HG02571 (cell line): ENCODE measurements around the gene GNB1L.

Experiments
- ATAC-seq: cut with Tn5 transposase; IDR thresholded peaks from one replicate; pipeline ENCODE4 v1.9.1; 2021; ENCODE audit warnings: mild to moderate bottlenecking, moderate library complexity; ENCODE audit not compliant: unreplicated experiment

The GNB1L gene

DNA sequence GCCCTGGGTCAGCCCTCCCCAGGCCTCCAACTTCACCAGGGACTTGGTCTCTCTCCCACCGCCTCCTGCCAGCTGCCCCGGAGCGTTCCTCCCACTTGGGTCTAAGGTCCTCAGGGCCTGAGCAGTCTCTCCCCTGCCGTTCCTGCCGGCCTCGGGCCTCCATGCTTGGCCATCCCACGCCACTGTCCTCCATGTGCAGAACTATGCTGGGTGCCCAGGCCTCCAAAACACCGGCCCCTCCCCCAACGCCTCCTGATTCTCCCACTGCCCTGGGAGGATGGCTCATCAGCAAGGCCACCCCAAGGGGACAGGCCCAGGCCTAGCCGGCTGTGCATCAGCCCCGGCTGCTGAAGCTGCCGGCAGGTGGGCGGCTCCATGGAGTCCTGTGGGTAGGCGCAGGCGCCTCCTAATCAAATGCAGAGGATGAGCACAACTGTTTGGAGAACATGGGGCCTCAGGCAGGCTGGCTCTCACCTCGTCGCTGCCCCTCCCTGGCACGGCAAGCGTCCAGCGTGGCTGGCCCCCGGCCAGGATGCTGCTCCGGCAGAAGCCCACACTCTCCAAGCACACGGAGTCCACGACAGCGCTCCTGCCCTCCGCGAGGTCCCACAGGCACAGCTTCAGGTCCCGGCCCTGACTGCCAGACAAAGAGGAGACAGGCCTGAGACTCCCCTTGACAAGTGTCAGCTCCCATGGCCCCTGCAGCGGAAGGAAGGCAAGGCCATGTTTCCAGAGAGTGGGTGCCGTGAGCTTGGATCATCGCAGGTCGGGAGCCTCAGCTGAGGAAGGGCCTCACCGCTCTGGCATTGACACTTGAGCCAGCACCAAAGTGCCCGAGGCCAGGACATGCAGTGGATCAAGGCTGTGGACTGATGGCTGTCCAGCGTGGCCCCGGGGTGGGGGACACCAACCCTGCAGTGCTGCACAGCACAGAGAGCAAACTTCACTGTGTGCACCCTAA, 42.6 kb downstream of the GNB1L start:
- no peak for ATAC-seq

DNA sequence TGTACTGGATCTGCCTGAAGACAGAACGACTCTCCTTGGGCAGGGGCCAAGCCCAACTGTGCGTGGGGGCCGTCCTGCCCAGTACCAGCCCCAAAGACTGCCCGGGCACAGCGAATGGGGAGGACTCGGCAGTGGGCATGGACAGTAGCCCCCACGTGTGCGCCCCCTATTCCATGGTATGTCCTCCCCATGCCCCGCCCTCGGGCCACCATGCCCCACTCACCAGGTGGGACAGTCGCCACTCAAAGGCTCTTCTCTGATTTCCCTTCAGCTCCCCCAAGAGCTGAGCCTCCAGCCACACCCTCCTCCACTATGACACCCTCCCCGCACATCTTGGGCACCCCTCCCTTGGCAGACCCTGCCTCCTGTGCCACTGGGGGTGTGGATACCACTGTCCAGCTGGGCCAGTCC, 43.5 kb downstream of the GNB1L start:
- ATAC-seq = no peak

DNA sequence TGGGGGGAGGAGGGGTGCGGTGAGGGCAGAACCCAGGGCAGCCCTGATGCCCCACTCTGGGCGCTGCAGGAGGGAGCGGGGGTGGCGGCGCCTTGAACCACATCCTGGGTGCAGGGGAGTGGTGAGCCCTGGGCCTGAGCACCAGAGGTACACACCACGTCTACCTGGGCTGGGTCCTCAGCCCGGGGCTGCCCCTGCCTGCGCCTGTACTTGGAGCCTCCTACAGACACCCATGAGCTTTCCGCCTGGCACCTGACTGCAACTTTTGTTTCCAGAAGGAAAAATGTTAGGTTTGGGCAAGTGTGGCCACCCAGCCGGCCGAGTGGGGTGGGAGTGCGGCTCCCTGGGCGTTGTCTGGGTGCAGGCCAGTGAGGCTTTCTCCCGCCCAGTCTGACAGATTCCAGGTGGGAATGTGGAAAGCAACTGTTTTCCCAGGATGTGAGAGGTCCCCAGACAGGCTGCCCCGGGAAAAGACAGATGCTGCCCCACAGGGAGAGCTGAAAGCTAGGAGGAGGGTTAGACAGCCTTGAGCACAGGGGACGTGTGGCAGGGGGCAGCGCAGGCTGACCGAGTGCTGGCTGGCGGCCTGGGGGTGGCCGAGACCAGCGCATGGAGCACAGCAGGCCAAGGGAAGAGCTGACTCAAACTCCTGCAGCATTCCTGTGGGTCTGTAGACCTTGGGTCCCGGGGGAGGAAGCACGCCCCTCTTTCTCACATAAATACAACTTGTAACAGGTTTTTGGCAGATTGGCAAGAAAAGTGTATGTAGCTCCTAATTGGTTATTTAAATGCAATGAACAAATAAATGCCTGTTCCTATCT, 44.1 kb downstream of the GNB1L start:
- no peak for ATAC-seq

DNA sequence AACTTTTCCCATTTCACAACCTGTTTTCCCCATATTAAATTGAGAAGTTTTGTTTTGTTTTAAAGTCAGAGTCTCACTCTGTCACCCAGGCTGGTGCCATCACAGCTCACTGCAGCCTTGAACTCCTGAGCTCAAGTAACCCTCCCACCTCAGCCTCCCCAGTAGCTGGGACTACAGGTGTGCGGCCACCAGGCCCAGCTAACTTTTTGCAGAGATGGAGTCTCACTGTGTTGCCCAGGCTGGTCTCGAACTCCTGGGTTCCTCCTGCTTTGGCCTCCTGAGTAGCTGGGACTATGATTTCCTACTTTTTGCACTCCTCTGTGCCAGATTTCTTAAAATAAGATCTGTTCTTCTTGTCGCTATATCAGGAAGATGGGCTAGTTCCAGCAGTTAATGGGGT, 44.9 kb downstream of the GNB1L start:
- no peak for ATAC-seq

DNA sequence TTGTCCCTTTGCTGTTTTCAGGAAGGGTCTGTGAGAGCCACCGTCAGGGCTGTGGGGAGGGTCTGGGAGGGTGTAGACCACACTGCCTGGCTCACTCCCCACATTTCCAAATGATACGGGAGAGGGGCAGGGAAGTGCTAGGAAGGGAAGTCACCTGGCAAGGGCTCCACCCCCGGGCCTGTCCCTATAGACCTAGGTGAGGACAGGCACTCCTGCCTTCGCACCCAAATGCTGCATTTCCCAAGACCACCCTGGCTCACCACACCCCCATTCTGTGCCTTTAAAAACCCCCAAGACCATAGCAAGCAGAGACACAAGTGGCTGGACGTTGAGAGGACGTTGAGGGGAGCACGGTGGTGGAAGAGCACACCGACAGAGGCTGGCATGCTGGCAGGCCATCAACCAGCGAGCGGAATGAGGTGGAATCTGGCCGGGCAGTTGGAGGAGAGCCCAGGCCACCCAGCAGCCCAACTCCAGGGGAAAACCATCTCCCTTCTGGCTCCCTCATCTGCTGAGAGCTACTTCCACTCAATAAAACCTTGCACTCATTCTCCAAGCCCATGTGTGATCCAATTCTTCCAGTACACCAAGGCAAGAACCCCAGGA, 45.7 kb downstream of the GNB1L start:
- ATAC-seq = no peak

DNA sequence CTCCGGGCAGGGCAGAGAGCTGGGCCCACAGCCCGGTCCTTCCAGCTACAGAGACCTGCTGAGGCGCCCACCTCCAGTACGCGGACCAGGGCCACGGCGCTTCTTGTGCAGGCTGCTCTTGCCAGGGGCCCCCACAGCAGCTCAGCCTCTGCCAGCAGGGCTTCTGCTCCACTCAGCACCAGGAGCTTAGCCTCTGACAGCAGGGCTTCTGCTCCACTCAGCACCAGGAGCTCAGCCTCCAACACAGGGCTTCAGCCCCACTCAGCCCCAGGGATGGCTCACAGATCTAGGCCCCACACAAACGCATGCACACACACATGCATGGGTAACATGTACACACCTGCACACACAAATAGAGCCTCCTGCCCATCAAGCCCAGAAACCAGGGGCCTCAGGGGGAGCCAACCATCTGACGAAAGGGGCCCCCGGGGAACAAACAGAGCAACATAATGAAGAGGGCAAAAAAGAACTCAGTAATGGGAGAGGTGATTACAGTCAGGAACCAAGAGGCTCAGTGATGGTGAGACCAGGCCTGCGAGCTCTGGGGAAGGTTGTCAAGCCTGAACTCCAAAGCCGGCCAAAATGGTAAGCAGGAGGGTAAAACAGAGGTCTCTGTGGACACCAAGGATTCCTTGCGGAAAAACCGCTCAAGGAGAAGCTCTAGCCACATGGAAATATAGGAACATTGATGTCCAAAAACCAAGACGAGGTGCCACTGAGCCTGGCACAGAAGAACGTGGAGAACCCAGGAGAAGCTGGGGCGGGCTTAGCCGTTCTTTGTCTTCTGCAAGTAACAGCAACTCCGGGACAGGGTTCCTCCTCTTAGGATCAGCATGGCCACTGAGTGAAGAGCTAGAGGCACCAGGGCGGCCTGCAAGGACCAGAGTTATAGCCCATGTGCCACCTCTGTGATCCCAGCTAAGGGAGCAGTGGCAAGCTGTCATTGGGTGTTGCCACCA, 46.5 kb downstream of the GNB1L start:
- no peak for ATAC-seq

DNA sequence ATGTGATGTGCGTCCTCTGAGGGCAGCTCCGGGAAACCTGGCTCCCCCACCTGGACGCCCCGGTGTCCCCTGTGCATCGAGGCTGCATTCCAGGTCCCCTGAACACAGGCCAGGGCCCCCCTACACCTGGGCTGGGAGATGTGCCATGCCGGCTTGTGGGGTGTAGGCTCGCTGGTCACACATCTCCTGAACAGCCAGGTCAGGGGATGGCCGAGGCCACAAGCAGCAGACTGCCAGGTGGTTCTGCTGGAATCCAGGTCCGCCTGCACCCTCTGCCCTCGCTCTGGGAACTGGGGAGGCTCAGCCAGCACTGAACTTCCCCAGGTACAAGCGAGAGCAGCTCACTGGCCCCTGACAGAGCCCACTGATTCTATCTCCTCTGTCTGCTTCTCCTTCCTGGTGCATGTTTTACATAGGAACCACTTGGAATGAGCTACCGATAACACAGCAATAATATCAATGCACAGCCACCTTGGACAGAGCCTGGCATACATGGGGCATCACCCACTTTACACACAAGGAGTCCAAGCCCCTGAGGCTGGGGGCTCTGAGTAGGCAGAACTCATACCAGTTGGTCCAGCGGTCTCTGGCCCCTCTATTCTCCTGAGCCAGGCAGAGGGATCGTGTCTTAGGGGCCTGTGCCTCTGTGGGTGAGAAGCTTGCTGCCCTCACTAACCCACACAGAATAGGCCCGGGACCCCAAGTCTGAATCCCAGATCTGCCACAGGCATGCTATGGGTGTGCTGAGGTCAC, 47.3 kb downstream of the GNB1L start:
- ATAC-seq = no peak

DNA sequence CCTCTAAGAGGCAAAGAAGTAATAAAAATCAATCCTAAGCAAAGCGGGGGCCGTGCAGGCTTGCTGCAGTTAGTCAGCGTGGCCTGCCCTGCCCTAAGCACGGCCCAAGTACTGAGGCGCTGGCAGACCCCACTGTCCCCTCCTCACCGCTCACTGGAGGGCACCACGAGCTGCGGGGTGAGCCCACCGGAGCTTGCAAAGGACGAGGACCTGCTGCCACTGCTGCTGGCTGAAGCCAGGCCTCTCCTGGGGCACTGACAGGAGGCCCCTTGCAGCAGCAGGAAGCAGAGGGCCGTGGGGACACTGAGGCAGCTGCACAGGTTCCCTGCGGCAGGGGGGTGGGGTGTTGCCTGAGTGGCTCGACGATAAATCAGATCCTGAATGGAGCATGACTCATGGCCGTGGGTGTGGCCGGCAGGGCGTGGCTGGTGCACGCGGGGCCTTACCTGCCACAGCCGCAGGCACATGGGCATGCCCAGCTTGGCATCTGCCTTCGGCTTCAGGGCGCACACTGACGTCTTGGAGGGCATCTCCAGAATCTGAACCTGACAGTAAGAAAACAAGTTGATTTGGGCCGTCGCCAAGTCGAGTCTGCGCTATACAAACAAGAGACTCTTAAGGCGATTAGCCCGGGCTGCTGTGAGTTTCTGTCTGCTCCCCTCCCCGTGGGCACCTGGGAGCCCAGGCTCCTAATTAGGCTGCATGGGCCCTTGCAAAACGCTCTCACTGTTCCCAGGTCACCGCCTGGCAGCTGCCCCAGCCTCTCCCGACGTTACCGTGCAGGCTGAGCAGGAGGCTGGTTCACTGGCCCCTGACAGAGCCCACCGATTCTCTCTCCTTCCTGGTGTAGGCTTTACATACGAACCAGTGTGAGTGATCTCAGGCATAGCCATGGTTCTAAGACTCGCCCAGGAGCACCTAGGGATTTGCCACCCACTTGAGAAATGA, 48.2 kb downstream of the GNB1L start:
- no peak for ATAC-seq

DNA sequence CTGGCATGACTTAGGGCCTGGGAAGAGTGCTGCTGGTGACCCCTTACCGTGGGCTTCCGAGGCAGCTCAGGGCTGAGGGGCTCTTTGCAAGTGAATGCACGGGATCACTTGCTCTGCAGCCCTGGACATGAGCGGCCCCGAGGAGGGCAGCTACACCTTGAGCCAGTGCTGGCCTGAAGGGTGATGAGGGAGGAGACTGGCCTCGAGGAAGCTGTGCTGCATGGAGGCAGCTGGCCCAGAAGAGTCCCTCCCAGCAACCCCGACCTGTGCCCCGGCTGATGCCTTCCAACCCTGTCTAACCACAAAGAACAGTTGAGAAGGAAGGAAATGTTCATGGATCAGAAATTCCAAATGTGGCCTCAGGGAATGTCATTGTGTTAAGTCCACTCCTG, 48.9 kb downstream of the GNB1L start:
- no peak for ATAC-seq

DNA sequence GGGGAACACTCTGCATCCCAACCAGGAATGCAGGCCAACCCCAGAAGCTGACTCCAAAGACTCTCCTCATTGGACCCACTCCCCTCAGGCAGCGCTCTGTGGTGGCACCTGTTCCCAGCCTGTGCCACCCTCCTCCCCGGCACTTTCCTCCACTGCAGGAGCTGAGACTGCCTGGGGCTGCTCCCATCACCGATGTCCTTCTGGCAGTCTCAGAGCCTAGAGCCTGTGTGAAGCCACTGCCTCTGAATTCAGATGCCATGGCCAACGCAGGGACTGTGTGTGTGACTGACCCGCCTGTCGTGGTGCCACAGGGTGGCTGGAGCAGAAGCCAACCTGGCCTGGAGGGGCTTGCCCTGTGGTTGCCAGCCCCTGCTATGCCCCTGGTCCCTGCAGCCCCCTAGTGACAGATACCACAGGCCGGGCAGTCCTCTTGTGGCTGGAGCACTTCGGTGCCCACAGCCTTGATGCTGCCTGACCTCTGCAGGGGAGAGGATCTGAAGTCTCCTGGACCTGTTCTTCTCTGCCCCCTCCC, 50.9 kb downstream of the GNB1L start:
- no peak for ATAC-seq

DNA sequence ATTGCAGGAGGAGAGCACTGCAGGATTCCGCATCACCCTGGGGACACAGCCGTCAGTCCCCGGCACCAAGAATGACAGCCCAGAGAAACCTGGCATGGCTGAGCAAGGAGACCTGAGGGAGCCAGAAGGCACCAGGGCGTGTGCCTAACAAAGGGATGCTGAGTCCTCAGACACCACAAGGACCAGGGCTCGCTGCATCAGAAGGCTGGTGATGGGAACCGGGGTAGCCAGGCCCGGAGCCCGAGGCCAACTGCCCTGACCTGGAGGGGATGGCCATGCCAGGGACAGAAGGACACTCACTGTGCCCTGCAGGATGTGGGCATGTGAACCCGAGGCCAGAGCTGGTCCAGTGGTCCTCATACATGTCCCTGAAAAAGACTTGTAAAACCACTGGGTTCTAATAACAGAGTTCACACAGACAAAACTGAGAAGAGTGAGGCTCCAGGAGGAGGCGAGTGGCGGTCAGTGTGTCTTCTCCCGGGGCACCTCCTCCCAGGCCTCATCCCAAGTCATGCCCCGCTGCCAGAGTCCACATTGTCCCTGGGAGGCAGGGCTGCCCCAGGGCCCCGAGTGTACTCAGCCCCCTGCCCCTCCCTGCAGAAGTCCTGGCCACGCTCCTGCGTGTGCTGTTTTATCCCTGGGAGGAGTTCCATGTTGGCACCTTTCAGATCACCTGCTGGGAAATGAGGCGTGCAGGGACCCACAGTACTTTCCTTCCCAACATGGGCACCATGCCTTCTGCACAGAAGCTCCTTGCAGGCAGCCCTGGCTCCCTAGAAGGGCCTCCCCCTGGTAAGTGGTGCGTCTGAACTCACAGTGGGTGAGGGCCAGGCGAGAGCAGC, 51.6 kb downstream of the GNB1L start:
- ATAC-seq = no peak

DNA sequence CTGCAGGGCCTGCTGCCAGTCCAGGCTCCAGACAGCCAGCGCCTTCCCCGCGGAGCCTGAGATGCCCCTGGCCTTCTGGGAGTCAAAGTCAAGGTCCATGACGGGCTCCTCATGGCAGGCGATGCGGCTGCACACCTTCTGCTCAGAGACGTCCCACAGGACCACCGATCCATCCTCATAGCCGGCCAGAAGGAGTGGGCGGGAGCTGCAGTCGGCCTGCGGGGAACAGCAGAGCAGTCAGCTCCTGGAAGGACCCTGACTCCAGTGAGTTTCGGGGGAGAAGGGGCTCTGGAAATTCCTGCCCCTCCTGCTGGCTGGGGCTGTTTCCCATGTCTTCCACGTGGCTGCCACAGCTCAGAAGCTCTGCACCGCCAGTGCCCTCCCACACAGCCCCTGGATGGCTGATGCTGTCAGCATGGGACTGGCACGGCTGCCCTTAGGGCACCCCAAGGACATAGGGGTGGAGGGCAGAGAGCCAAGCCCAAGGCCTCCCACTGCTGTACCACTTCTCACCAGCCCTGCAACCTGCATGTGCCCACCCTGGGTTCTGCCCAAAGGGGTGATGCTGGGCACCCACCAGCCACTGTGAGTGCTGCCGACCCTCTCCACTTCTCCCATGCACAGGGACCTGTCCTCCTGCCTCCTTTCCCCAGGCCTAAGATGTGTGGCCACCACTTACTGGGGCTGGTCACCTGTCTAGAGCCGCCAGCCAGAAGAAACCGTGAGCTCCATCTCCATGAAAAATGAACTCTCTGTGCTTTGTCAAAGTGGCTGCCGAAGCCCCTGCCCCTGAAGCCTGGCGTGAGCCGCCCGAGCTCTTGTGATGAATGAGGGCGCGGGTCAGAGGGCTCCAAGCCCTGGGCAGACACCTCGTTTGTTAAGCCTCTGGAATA, 52.4 kb downstream of the GNB1L start:
- ATAC-seq = no peak

DNA sequence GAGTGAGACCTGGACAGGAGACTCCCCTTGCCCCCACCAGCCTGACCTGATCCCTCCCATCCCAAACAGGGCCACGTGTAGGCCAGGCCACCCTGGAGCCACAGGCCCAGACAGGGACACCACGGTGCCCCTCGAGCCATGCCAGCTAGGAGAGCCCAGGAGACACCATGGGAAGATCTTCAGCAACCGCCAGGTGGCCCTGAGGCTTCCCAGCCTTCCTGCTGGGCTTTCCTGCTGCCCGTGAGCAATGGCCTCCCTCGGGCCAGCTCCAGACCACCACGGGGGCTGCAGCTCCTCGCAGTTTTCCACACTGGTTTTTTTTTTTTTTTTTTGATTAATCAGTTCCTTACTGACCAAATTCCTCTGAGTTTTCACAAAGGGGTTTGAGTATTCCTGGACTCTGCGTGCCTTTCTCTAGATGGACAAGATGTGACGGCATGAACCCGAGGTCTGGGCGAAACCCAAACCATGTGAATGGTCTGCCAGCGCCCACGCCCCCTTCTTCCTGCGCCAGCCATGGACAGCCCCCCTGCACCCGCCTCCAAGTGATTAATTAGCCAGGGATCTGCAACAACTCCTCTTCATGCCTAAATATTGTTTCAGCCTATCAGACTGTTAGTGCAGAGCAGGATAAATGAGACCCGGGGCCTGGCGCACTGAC, 53.2 kb downstream of the GNB1L start:
- ATAC-seq = no peak

DNA sequence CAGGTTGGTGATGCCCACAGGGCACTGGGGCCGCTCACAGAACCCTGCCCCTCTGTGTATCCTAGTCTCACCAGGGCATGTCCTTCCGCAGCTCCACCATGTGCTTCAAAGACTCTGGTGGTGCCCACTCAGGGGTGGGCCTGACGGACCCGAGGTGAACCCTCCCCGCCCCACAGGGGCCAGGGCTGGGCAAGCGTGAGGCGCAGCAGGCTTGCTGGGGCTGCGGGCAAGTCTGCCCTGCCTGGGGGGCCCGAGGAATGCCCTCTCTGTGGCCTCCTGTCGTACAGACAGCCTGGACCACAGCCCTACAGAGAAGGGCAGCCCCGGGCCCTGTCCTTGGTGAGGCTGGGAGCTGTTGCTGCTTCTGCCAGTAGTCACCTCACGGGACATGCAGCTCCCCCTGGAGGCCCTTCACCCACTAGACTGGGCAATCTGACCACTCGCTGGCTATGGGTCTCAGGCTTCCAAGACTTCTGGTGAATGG, 53.9 kb downstream of the GNB1L start:
- ATAC-seq = no peak

DNA sequence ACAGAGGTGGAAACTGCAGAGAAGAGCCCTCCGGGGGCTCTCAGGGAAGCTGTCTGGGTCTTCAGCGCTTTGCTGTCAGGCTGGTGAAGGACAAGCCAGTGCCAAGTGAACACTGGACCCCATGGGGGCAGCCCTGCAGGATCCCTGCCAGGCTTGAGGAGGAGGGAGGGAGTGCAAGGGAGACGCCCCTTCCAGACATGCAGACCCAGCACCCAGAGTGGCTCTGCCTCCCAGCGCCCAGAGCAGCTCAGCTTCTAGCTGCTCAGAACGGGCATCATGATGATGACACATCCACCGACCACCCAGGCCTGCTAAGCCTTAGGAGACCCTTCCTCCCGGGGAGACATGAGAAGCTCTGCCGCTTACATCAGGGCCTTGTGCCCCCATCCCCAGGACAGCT, 54.4 kb downstream of the GNB1L start:
- ATAC-seq = no peak
